HG02981 (cell line): ENCODE measurements around the gene TEX264.
A peak's percentile ranks its signal among the peaks of the same experiment; 100 is the strongest.
"Not testable (repeated sequence)": the region's sequence is repeated elsewhere in the genome, so short reads cannot be mapped to it uniquely, and the experiment has no call there.

Experiments
- ATAC-seq: cut with Tn5 transposase; IDR thresholded peaks from one replicate; pipeline ENCODE4 v1.9.1; 2021; ENCODE audit warnings: mild to moderate bottlenecking, moderate library complexity; ENCODE audit not compliant: unreplicated experiment

TEX264 gene

GRCh38 chr3:51712963-51713362, 41.9 kb downstream of the TEX264 start:
- no peak for ATAC-seq

GRCh38 chr3:51715231-51715976, 44.4 kb downstream of the TEX264 start:
- ATAC-seq, result no peak

GRCh38 chr3:51715977-51716294, 44.9 kb downstream of the TEX264 start:
- no peak for ATAC-seq

GRCh38 chr3:51716805-51717204, 45.8 kb downstream of the TEX264 start:
- ATAC-seq, result no peak

- no peak for ATAC-seq
These were observed 46.4 kb downstream of the TEX264 start for GRCh38 chr3:51717446-51717845.

- ATAC-seq, result no peak
These were observed 46.9 kb downstream of the TEX264 start for GRCh38 chr3:51717947-51718346.

- ATAC-seq, result peak; percentile 51
These were observed 47.7 kb downstream of the TEX264 start for GRCh38 chr3:51718547-51719409.

GRCh38 chr3:51719410-51720025, 48.5 kb downstream of the TEX264 start:
- no peak for ATAC-seq

- ATAC-seq, result no peak
These were observed 49.4 kb downstream of the TEX264 start for GRCh38 chr3:51720292-51721061.

GRCh38 chr3:51721062-51721745, 50.2 kb downstream of the TEX264 start:
- ATAC-seq, result no peak

GRCh38 chr3:51722362-51722761, 51.3 kb downstream of the TEX264 start:
- ATAC-seq, result no peak

GRCh38 chr3:51727500-51727899, 56.4 kb downstream of the TEX264 start:
- ATAC-seq, result no peak

- no peak for ATAC-seq
These were observed 58.1 kb downstream of the TEX264 start for GRCh38 chr3:51729042-51729633.

GRCh38 chr3:51733859-51734571, 63.0 kb downstream of the TEX264 start:
- ATAC-seq, result no peak

GRCh38 chr3:51734572-51734907, 63.5 kb downstream of the TEX264 start:
- ATAC-seq, result no peak

GRCh38 chr3:51735039-51735438, 64.0 kb downstream of the TEX264 start:
- no peak for ATAC-seq

- ATAC-seq, result no peak
These were observed 64.9 kb downstream of the TEX264 start for GRCh38 chr3:51735950-51736349.

- no peak for ATAC-seq
These were observed 68.1 kb downstream of the TEX264 start for GRCh38 chr3:51739110-51739509.

GRCh38 chr3:51742320-51742719, 71.3 kb downstream of the TEX264 start:
- ATAC-seq, result not testable (repeated sequence)

- not testable (repeated sequence) for ATAC-seq
These were observed 71.9 kb downstream of the TEX264 start for GRCh38 chr3:51742978-51743377.
